ENCODE measurements around the gene CDC27. TPM values are rescaled to one million over a fixed set of nuclear protein-coding genes. Genes with fewer than 3 reads are reported as not detected.
"Not testable (repeated sequence)": the region's sequence is repeated elsewhere in the genome, so short reads cannot be mapped to it uniquely, and the experiment has no call there.

Gene CDC27, protein sequence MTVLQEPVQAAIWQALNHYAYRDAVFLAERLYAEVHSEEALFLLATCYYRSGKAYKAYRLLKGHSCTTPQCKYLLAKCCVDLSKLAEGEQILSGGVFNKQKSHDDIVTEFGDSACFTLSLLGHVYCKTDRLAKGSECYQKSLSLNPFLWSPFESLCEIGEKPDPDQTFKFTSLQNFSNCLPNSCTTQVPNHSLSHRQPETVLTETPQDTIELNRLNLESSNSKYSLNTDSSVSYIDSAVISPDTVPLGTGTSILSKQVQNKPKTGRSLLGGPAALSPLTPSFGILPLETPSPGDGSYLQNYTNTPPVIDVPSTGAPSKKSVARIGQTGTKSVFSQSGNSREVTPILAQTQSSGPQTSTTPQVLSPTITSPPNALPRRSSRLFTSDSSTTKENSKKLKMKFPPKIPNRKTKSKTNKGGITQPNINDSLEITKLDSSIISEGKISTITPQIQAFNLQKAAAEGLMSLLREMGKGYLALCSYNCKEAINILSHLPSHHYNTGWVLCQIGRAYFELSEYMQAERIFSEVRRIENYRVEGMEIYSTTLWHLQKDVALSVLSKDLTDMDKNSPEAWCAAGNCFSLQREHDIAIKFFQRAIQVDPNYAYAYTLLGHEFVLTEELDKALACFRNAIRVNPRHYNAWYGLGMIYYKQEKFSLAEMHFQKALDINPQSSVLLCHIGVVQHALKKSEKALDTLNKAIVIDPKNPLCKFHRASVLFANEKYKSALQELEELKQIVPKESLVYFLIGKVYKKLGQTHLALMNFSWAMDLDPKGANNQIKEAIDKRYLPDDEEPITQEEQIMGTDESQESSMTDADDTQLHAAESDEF
- polyA plus RNA-seq, result 10 to 100 TPM; 10.4 to 39.1 (median 34.1) TPM

GRCh38 chr17:47188876-47189731, at the start of gene CDC27:
TSS of gene CDC27 (minus strand) at chr17:47189295. CDS start at chr17:47189172, 123 bp downstream.
- 0 to 1% (median 1%) methylated on average over 64 of the region's 64 CpGs for WGBS, 3 donors
- peak within 1 kb of the TSS; percentile 4 for H3K27ac ChIP-seq (ENCODE audit: low read depth, low read length)

DNA sequence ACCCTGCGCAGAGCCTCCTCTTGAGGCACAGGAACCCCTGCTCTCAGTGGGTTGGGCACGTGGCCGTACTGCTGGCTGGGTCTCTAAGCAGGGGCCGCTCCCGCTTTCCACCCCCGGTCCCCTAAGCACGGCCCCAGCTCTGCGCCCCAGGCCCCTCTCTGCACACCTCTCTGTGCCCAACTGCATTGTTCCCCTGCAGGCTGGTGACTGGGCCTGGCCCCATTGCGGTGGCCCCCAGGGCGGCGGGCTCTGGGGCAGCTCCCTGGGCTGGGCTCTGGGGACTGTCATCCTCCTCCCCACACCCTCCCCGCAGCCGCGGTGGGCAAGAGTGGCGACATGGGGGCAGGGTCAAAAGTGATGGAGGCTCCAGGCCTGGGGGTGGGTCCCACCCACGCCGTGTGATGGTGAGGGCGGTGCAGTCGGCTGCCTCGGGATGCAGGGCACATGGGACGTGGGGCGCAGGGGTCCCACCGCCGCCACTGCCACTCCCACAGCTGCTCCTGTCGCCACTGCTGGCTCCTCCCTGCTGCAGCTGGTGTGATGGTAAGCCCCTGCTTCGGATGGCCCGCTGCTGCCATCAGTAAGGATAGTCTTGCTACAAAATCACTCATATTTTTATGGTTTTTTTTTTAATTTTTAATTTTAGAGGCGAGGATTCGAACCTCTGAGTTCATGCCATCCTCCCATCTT, 49.4 kb upstream of the CDC27 start:
- H3K27ac ChIP-seq (ENCODE audit: low read depth, low read length), result no peak overlapping the region

GRCh38 chr17:47237841-47238240, 48.7 kb upstream of the CDC27 start:
- WGBS, 3 donors, result 92 to 97% (median 97%) methylated on average over 7 of the region's 7 CpGs
- no peak overlapping the region for H3K27ac ChIP-seq (ENCODE audit: low read depth, low read length)

More for the DNA sequence above, 49.4 kb upstream of the CDC27 start:
- 87 to 93% (median 91%) methylated on average over 27 to 29 of the region's 29 CpGs for WGBS, 3 donors

- 94 to 99% (median 96%) methylated on average over 2 of the region's 2 CpGs for WGBS, 3 donors
- H3K27ac ChIP-seq (ENCODE audit: low read depth, low read length), result no peak overlapping the region
Observed at GRCh38 chr17:47235923-47236322, 46.8 kb upstream of the CDC27 start.

DNA sequence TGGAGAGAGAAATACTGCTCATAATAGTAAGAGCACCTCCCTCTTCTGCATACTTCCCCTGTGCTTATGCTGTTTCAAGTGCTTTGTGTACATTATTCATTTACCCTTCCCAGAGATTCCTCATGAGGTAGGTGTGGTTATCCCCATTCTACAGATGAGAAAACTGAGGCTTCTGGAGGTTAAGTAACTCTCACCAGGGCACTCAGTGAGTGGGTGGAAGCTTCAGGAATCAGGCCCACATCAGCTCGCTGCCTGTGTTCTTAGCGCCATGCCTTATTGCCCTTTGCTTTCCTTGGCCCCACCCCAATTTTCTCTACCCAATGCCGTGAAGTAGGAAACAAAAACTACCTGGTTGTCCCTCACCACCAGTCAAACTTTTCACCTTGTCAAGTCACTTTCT, 46.4 kb upstream of the CDC27 start:
- 82 to 91% (median 90%) methylated on average over 3 of the region's 3 CpGs for WGBS, 3 donors
- no peak overlapping the region for H3K27ac ChIP-seq (ENCODE audit: low read depth, low read length)

- no peak overlapping the region for H3K27ac ChIP-seq (ENCODE audit: low read depth, low read length)
- WGBS, 3 donors, result 90 to 98% (median 93%) methylated on average over 2 of the region's 2 CpGs
Observed at GRCh38 chr17:47232465-47232864, 43.4 kb upstream of the CDC27 start.

- H3K27ac ChIP-seq (ENCODE audit: low read depth, low read length), result no peak overlapping the region
- 78 to 95% (median 94%) methylated on average over 3 of the region's 3 CpGs for WGBS, 3 donors
Observed at GRCh38 chr17:47231866-47232265, 42.8 kb upstream of the CDC27 start.

DNA sequence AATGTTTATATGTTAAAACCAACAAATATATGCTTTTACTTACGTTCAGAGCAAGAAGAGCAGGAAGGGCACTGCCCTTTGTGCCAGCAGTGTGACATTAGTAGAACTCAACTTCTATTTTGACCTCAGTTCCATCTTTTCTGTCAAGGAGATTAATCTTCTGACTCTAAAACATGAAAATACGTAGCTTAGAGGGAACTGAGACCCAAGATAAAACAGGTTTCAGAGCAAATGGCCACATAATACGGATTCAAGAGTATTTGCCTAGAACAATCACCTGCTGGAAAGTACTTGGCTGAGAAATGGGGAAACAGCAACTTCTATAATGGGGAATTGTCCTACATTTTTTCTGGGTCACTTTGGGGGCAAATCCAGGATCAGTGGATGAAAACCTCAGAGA, 42.2 kb upstream of the CDC27 start:
- no peak overlapping the region for H3K27ac ChIP-seq (ENCODE audit: low read depth, low read length)
- WGBS, 3 donors, result 75 to 88% (median 80%) methylated on average over 3 of the region's 3 CpGs

GRCh38 chr17:47230864-47231263, 41.8 kb upstream of the CDC27 start:
- H3K27ac ChIP-seq (ENCODE audit: low read depth, low read length), result no peak overlapping the region
- 72 to 90% (median 88%) methylated on average over 10 of the region's 10 CpGs for WGBS, 3 donors

DNA sequence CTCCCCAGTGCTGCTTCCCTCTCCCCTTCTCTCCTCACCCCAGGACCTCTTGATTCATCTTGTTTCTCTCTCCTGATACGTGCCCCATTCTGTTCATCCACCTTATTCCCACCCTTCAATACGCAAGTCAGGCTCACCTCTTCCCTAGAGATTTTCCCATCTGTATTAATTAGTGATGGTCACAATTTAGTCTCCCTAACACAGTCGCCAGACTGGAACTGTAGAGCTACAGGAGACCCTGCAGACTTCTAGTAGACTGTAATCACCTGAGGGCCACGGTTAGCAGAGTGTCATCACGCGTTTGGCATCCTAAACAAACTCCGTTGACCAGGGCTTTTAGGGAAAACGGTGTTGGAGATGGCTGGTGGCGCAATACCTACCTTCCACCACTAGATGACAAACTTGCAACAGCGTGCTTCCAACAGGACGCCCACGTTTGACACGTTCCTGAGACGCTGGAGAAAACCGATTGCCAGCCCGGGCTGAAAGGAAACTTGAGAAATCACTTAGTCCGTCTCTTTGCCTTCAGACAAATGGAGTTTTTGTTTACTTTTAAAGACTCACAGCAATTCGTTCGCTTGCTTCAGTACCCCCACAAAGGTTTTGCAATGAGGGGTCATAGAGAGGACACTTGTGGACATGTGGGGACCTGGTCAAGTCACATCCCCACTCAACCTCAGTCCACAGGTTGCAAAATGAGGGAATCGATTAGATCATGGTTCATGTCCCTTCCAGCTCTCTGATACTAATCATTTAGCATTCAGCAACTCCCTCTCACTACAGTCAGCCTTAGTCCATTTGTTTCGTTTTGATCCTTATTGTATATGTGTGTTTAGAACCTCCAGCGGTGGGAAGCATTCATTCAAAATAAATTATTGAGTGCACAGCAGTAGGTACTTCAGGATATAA, 40.7 kb upstream of the CDC27 start:
- no peak overlapping the region for H3K27ac ChIP-seq (ENCODE audit: low read depth, low read length)
- WGBS, 3 donors, result 8 to 11% (median 11%) methylated on average over 22 of the region's 22 CpGs

DNA sequence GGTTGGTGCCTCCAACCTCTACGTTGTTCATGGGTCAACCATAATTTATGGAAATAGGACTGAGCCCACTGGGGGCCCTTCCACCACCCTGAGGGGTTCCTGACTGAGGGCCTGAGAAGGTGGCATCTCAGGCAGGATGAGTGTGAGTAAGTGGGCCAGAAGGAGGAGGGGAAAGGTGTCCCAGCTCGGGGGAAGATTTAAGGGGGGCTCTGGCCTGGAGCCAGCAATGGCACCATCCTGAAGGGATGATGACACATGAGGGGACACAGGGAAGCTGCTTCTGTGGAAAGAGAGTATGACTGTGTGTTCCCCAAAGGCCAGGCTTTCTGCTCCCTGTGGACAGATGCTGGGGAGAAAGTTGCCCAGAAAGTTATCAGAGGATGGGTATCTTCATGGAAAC, 38.8 kb upstream of the CDC27 start:
- WGBS, 3 donors, result 63 to 84% (median 82%) methylated on average over 2 of the region's 2 CpGs
- no peak overlapping the region for H3K27ac ChIP-seq (ENCODE audit: low read depth, low read length)

- WGBS, 3 donors, result 84 to 91% (median 84%) methylated on average over 2 of the region's 2 CpGs
- no peak overlapping the region for H3K27ac ChIP-seq (ENCODE audit: low read depth, low read length)
Observed at GRCh38 chr17:47225911-47226688, 37.0 kb upstream of the CDC27 start.

DNA sequence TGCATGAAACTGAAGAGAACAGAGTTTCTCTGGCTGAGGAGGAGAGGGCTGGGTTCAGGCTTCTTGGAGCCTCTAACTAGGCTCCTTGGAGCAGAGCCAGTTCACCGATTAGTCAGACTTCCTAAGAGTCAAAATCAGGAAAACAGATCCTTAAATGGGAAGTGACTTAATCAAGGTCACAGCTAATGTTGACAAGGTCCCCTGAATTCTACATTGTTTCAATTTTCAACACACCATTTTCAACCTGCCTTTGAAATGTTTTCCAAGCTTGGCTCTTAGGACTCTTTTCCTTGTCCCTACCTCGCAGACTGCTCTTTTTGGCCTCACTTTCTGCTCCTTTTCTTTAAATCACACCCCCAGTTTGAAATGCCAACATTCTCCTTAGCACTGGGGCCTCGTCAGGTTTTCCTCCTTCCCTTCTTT, 36.4 kb upstream of the CDC27 start:
- H3K27ac ChIP-seq (ENCODE audit: low read depth, low read length), result peak overlapping the region; percentile 48

GRCh38 chr17:47224966-47225365, 35.9 kb upstream of the CDC27 start:
- WGBS, 3 donors, result 31 to 61% (median 39%) methylated on average over 1 of the region's 1 CpG
- H3K27ac ChIP-seq (ENCODE audit: low read depth, low read length), result peak overlapping the region; percentile 48

More for the DNA sequence above, 36.4 kb upstream of the CDC27 start:
- 23 to 39% (median 33%) methylated on average over 3 of the region's 3 CpGs for WGBS, 3 donors

GRCh38 chr17:47224077-47224476, 35.0 kb upstream of the CDC27 start:
- not testable (repeated sequence) for H3K27ac ChIP-seq (ENCODE audit: low read depth, low read length)
- WGBS, 3 donors, result 93 to 98% (median 98%) methylated on average over 2 of the region's 2 CpGs

- H3K27ac ChIP-seq (ENCODE audit: low read depth, low read length), result no peak overlapping the region
- 42 to 95% (median 90%) methylated on average over 5 of the region's 5 CpGs for WGBS, 3 donors
Observed at GRCh38 chr17:47223460-47223859, 34.4 kb upstream of the CDC27 start.
